Measurements from ENCODE around the gene VPS4B. TPM values are rescaled to one million over a fixed set of nuclear protein-coding genes. Genes with fewer than 3 reads are reported as not detected.
A peak's percentile ranks its signal among the peaks of the same experiment; 100 is the strongest.

The VPS4B gene
- total and polyA plus RNA-seq, 5 experiments from 2014 or later, result 41.0 to 74.8 (median 57.8) TPM

DNA sequence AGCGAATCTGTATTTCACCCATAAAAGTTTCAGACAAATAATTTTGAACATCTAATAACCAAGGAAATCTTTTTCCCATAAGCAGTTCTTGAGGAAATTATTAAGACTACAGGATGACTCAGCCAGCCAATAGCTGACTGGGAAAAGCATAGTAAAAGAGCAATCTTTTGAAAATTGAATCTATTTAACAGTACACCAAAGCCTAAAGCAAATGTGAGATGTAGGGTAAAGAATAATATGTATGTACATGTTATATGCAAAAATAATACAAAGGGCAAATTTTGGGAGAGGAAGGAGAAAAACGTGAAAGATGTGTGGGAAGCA, 42.7 kb downstream of the VPS4B start:
- POLR2A ChIA-PET, result no interaction called here
- ATAC-seq (no peak), DNase-seq (no peak)
- Mint-ChIP-seq H3K27me3 (no peaks in the 10 kb centered on the region), H3K4me3 (no peak overlapping the region), H3K36me3 (peaks cover 10 to 15% (median 13%) of the 10 kb centered on the region in 3 donors), H3K4me1 (peaks cover 2 to 14% (median 10%) of the 10 kb centered on the region in 4 donors), H3K27ac (peak overlapping the region in 1 of 10 donors; percentile 36), H3K9me3 (peaks cover 0 to 12% (median 4%) of the 10 kb centered on the region in 9 donors)

DNA sequence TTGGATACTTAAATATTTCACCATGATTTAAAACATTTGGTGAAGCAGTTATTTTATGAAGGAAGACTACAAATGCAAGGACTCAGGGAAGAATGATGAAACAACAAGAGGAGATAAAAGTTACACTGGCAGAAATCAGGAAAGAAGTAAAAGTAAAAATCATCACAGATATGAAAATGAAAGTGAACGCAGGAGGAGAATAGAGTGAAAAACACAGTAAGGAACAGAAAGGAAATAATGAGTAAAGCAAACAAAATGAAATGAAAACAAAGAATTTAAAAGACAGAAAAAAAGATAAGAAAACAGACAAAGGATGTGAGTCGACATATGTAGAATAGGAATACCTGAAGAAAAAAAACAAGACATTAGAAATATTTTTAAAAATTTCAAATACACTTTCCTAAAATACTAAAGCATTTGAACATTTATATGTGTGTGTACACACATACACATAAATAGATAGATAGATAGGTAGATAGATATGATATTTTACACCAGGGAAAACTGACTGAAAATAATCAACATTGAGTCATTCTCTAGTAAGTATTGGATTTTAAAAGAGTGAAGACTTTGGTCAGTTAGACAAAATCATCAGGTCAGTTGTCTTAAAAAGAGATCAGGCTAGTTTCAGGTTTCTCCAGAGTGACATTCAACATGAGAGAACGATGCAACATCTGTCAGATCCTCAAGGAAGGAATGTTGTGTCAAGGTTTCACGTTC, 43.2 kb downstream of the VPS4B start:
- ATAC-seq (no peak), DNase-seq (no peak)
- Mint-ChIP-seq H3K4me1 (peaks cover 2 to 14% (median 10%) of the 10 kb centered on the region in 4 donors), H3K27ac (peak overlapping the region in 9 of 10 donors; percentile 4 to 88 (median 26)), H3K36me3 (peaks cover 10 to 15% (median 13%) of the 10 kb centered on the region in 3 donors), H3K9me3 (peaks cover 0 to 12% (median 4%) of the 10 kb centered on the region in 9 donors), H3K27me3 (no peaks in the 10 kb centered on the region), H3K4me3 (peak overlapping the region in 1 of 10 donors; percentile 16)
- POLR2A ChIA-PET, result no interaction called here

DNA sequence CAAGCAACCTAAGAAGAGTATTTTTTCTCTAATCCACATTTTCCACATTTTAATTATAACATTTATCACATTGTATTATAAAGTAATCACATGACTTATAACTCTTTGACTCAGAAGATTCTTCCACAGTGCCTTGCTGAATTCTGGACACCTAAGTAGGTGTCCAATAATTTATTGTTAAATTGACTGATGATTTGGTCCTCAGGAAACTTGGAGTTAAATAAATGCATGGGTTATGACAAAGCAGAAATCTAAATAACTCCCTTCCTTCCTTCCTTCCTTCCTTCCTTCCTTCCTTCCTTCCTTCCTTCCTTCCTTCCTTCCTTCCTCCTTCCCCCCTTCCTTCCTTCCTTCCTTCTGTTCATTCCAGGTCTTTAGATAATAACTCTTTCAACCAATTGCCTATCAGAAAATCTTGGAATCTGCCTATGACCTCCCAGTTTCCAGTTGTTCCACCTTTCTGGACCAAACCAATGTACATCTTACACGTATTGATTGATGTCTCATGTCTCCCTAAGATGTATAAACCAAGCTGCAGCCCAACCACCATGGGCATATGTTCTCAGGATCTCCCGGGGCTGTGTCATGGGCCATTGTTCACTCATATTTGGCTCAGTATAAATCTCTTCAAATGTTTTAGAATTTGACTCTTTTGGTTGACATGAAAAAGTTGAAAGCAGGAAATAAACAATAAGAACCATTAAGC, 44.8 kb downstream of the VPS4B start:
- no peak for ATAC-seq
- Mint-ChIP-seq H3K27ac (no peak overlapping the region), H3K4me1 (peaks cover 2 to 14% (median 10%) of the 10 kb centered on the region in 4 donors), H3K4me3 (no peak overlapping the region), H3K27me3 (no peaks in the 10 kb centered on the region), H3K9me3 (peaks cover 0 to 9% (median 4%) of the 10 kb centered on the region in 9 donors), H3K36me3 (peaks cover 0 to 10% (median 2%) of the 10 kb centered on the region in 3 donors)
- POLR2A ChIA-PET, result interaction anchor here (0.6 kb wide), 1 partner anchor 37 kb away, joined by 4 read pairs; no protein-coding TSS in a partner anchor
- DNase-seq, result no peak

DNA sequence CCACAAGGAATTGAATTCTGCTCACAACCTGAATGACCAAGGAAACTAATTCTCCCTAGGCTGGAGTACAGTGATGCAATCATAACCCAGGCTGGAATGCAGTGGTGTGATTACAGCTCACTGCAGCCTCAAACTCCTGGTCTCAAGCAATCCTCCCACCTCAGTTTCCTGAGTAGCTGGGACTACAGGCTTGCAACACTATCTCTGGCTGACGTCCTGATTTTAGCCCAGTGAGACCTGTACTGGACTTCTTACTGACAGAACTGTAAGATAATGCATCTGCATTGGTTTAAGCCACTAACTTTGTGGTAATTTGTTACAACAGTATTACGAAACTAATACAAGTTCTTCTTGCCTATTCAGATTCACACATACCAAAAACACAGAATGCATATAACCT, 45.7 kb downstream of the VPS4B start:
- peaks cover 0 to 9% (median 4%) of the 10 kb centered on the region in 9 donors for H3K9me3 Mint-ChIP-seq
- H3K27ac Mint-ChIP-seq, result no peak overlapping the region
- H3K27me3 Mint-ChIP-seq, result no peaks in the 10 kb centered on the region
- H3K36me3 Mint-ChIP-seq, result peaks cover 0 to 10% (median 2%) of the 10 kb centered on the region in 3 donors
- DNase-seq (no peak), ATAC-seq (no peak)
- H3K4me1 Mint-ChIP-seq, result peaks cover 2 to 14% (median 10%) of the 10 kb centered on the region in 4 donors
- POLR2A ChIA-PET, result no interaction called here
- H3K4me3 Mint-ChIP-seq, result no peak overlapping the region

DNA sequence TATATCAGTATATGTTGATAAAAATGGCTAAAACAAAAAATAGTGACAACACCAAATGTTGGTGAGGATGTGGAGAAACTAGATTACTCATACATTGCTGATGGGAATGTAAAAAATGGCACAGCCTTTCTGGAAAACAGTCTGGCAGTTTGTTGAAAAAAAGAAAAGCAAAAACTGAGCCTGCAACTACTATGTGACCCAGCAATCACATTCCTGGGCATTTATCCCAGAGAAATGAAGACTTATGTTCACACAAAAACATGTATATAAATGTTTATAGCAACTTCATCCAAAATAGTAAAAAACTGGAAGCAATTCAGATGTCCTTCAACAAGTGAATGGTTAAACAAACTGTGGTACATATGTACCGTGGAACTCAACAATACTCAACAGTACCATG, 47.7 kb downstream of the VPS4B start:
- Mint-ChIP-seq H3K27ac (no peak overlapping the region), H3K9me3 (peaks cover 0 to 9% (median 4%) of the 10 kb centered on the region in 9 donors)
- POLR2A ChIA-PET, result no interaction called here

DNA sequence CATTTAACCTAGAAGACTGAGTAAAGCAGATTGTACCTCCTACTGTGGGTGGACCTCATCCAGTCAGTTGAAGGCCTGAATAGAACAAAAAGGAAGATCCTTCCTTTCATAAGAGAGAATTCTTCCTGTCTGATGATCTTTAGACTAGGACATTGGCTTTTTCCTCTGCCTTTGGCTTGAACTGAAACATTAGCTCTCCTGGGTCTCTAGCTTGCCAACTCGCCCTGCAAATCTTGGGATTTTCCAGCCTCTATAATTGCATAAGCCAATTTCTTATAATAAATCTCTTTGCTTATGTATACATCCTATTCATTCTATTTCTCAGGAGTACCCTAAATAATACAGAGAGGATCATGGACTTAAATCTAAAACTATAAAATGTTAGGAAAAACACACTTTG, 49.1 kb downstream of the VPS4B start:
- H3K4me3 Mint-ChIP-seq, result no peak overlapping the region
- H3K27ac Mint-ChIP-seq, result no peak overlapping the region
- peaks cover 1 to 11% (median 9%) of the 10 kb centered on the region in 4 donors for H3K4me1 Mint-ChIP-seq
- DNase-seq (no peak), ATAC-seq (no peak)
- no peaks in the 10 kb centered on the region for H3K27me3 Mint-ChIP-seq
- POLR2A ChIA-PET, result no interaction called here
- H3K36me3 Mint-ChIP-seq, result peaks cover 0 to 13% (median 2%) of the 10 kb centered on the region in 3 donors
- H3K9me3 Mint-ChIP-seq, result peaks cover 0 to 13% (median 5%) of the 10 kb centered on the region in 9 donors

More for the DNA sequence above, 47.7 kb downstream of the VPS4B start:
- DNase-seq, result no peak
- Mint-ChIP-seq H3K36me3 (peaks cover 0 to 10% (median 2%) of the 10 kb centered on the region in 3 donors), H3K4me3 (no peak overlapping the region), H3K27me3 (no peaks in the 10 kb centered on the region), H3K4me1 (peaks cover 2 to 14% (median 10%) of the 10 kb centered on the region in 4 donors)
- no peak for ATAC-seq

DNA sequence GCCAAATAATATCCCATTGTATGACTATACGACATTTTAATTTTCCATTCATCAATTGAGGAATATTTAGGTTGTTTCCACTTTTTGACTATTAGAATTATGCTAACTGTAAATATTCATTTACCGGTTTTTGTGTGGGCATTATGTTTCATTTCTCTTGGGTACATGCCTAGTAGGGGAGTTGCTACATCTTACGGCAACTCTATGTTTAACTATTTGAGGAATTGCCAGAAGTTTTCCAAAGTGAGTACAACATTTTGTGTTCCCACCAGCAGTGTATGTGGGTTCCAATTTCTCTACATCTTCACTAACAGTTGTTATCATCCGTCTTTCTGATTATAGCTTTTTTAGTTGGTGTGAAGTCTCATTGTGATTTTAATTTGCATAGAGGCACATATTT, 53.7 kb downstream of the VPS4B start:
- ATAC-seq (no peak), DNase-seq (no peak)
- Mint-ChIP-seq H3K4me1 (peaks cover 14 to 40% (median 35%) of the 10 kb centered on the region in 4 donors), H3K9me3 (peaks cover 0 to 14% (median 0%) of the 10 kb centered on the region in 9 donors), H3K36me3 (peaks cover 0 to 6% (median 2%) of the 10 kb centered on the region in 3 donors), H3K4me3 (peak overlapping the region; percentile 51 to 97 (median 88)), H3K27me3 (no peaks in the 10 kb centered on the region), H3K27ac (peak overlapping the region in 7 of 10 donors; percentile 49 to 93 (median 63))
- POLR2A ChIA-PET, result interaction anchor here (1.8 kb wide), 1 partner anchor 54 kb away, joined by 11 read pairs; the partner anchor contains the start of gene VPS4B

DNA sequence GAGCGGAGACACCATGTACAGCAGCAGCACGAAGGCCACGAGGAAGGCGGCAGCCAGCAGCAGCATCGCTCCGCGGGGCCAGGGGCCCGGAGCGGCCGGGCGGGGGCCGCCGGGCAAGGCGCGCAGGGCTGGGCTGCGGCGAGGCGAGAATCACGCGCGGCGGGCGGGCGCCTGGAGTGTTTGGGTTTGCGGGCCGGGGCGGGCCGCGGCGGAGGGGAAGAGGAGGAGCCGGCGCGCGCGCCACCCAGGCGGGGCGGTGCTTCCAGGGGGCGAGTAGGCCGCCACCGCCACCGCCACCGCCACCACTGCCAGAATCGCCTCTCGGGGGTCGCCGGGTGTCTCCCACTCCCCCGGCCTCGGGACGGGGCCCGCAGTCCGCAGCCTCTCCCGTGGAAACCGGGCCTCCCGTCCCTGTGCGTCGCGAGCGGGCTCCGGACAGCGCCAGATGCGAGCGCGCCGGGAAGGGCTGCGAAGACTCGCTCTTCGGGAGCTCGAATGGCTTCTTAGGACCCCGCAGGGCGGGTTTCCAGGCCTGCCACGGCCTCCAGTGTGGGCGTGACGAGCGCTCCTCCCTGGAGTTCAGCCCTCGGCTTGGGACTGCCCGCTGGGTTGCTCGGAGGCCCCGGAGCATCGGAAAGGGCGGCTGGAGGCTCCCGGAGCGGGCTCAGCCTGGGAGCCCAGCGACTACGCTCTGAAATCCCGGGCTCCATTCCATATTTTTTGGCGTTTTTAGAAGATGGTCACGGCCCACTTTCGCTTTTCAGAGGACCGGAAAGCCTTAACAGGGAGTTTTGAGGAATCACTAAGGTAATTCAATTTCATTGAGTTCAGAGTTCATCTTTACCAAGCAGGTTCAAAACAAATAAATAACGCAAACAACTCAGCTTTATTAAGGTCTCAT, 55.0 kb downstream of the VPS4B start, which contains the start of gene KDSR:
TSS of gene KDSR (minus strand) at position 154 of the 901 bp plus-strand sequence. CDS start at position 66, 88 bp downstream.
- Mint-ChIP-seq H3K36me3 (peaks cover 0 to 8% (median 4%) of the 10 kb centered on the region in 3 donors), H3K4me1 (peaks cover 14 to 44% (median 41%) of the 10 kb centered on the region in 4 donors), H3K9me3 (peaks cover 0 to 14% (median 0%) of the 10 kb centered on the region in 9 donors), H3K27me3 (no peaks in the 10 kb centered on the region), H3K4me3 (peak within 1 kb of the TSS; percentile 85 to 98 (median 94)), H3K27ac (peak within 1 kb of the TSS; percentile 51 to 93 (median 89))
- peak; percentile 68 to 86 (median 78) for DNase-seq
- POLR2A ChIA-PET, result interaction anchor here (1.0 to 1.8 kb wide), 3 partner anchors 23 to 55 kb away, joined by 4 to 11 read pairs (median 4); partner anchors contain the start of genes BCL2 and VPS4B
- peak; percentile 88 to 89 for ATAC-seq

DNA sequence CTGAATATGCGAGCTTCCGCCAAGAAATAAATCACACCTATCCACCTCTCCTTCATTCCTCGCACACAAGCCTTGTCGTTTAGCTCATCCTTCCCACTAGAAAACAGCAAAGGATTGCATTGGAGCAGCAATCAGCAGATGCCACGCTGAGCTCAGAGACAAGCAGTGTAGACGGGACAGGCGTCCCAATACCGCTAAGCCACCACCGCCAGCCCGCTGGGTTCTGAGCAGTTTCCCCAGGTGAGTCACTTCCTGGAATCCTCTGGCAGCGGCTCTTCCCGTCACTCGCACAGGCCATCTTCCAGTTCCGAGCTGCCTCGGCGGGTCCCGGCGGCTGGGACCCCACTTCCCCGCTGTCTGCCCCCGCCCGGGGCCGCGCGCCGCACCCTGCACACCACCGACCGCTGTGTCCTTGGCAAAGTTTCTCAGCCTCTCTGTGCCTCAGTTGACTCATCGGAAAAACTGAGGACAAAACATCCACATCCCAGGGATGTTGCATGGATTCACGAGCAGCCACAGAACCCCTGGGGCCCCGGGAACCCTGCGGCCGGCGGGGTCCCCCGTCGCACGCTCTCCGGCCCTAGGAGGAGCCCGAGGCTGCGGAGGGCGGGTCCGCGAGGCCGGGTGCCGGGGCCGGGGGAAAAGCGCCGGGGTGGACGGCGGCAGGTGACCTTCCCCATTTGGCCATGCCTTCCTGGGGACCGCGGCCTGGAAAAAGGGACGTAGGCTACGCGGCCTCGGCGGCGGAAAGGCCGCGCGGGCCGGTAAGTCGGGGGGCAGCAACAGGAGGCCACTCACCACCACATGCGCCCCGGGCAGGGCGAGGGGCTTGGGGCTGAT, 55.8 kb downstream of the VPS4B start:
- DNase-seq (peak; percentile 21 to 77 (median 48)), ATAC-seq (peak; percentile 46 to 52)
- no peaks in the 10 kb centered on the region for H3K27me3 Mint-ChIP-seq
- H3K27ac Mint-ChIP-seq, result peak overlapping the region in 9 of 10 donors; percentile 73 to 93 (median 89)
- peaks cover 0 to 14% (median 0%) of the 10 kb centered on the region in 9 donors for H3K9me3 Mint-ChIP-seq
- POLR2A ChIA-PET, result interaction anchor here (0.8 to 2.3 kb wide), 8 partner anchors 20 to 194 kb away, joined by 3 to 11 read pairs (median 4); partner anchors contain the start of genes BCL2 and VPS4B
- peak overlapping the region; percentile 85 to 98 (median 94) for H3K4me3 Mint-ChIP-seq
- peaks cover 0 to 14% (median 9%) of the 10 kb centered on the region in 3 donors for H3K36me3 Mint-ChIP-seq
- peaks cover 18 to 46% (median 41%) of the 10 kb centered on the region in 4 donors for H3K4me1 Mint-ChIP-seq

DNA sequence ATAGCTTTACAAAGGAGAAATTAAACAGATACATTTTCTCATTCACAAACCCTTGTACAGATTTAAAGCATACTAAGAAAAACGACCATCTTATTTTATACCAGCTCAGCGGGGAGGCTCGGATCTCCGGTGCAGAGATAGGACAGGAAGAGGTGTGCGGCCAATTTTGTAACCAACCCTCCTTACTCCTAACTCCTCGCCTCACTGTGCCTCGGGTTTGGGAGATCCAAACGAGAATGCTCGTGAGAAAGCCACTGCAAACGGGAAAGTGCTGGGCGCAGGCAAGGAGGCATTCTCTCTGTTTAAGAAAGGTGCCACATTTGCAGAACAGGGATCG, 56.4 kb downstream of the VPS4B start:
- DNase-seq, result no peak
- no peak for ATAC-seq
- H3K27me3 Mint-ChIP-seq, result no peaks in the 10 kb centered on the region
- peaks cover 0 to 14% (median 0%) of the 10 kb centered on the region in 9 donors for H3K9me3 Mint-ChIP-seq
- H3K4me3 Mint-ChIP-seq, result peak overlapping the region; percentile 85 to 98 (median 94)
- peaks cover 0 to 17% (median 11%) of the 10 kb centered on the region in 3 donors for H3K36me3 Mint-ChIP-seq
- POLR2A ChIA-PET, result interaction anchor here (0.6 to 2.3 kb wide), 6 partner anchors 20 to 193 kb away, joined by 3 to 11 read pairs (median 4); partner anchors contain the start of gene VPS4B
- peak overlapping the region in 9 of 10 donors; percentile 73 to 93 (median 89) for H3K27ac Mint-ChIP-seq
- peaks cover 18 to 46% (median 41%) of the 10 kb centered on the region in 4 donors for H3K4me1 Mint-ChIP-seq

DNA sequence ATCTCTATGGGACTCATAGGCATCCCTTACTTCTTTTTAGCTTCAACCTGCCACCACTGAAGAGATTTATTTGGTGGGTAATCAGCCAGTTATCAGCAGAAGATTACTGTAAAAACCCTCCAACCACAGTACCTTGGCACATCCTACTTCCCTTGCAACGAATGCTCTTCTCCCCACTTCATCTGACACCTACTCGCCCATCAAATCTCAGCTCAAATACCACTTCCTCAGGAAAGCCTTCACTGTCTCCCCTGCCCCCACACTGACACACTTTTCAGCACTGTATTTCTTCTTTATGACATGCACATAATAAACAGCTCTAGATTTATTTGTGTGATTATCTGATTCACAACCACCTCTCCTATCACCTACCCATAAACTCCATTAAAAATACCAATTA, 58.3 kb downstream of the VPS4B start:
- Mint-ChIP-seq H3K27ac (peak overlapping the region in 7 of 10 donors; percentile 0 to 57 (median 10)), H3K27me3 (no peaks in the 10 kb centered on the region), H3K4me1 (peaks cover 18 to 46% (median 40%) of the 10 kb centered on the region in 4 donors), H3K9me3 (peaks cover 0 to 9% (median 0%) of the 10 kb centered on the region in 9 donors), H3K4me3 (peak overlapping the region in 5 of 10 donors; percentile 1 to 26 (median 4)), H3K36me3 (peaks cover 0 to 32% (median 10%) of the 10 kb centered on the region in 3 donors)
- DNase-seq (peak in 6 of 10 donors; percentile 12 to 56 (median 43)), ATAC-seq (no peak)
- POLR2A ChIA-PET, result interaction anchor here (0.8 to 1.6 kb wide), 3 partner anchors 15 to 157 kb away, joined by 3 read pairs; partner anchors contain the start of gene VPS4B

All from naive thymus-derived CD8-positive, alpha-beta T cell (primary cell).